ENCODE results near the gene RTKN. TPM values are rescaled to one million over a fixed set of nuclear protein-coding genes. Genes with fewer than 3 reads are reported as not detected.
A peak's percentile ranks its signal among the peaks of the same experiment; 100 is the strongest.

The RTKN gene
- total and polyA plus RNA-seq, 2 of the 13 experiments (the other 11 are each of a cell fraction or from before 2014, with no cell fraction given): 159 to 166 TPM

GRCh38 chr2:74454654-74455511 is 13.1 kb upstream of the RTKN start, which contains the start of gene INO80B (continued):
- peak; percentile 52; the same call in 1 of the 2 replicates for TF ChIP-seq ZNF564 (CRISPR knock-in tag; IDR thresholded peaks at IDR 0.05)
- peak; percentile 85 for TF ChIP-seq TBX2 (CRISPR knock-in tag; IDR thresholded peaks at IDR 0.05; ENCODE audit: borderline replicate concordance)
- no peak; the same call in 1 of the 2 replicates for TF ChIP-seq WIZ (CRISPR knock-in tag; IDR thresholded peaks at IDR 0.05)
- TF ChIP-seq ZMYM2 (CRISPR knock-in tag; IDR thresholded peaks at IDR 0.05): peak; percentile 80
- peak; percentile 4 to 19; a peak in 1 of 4 replicates for TF ChIP-seq NR2F1 (CRISPR knock-in tag; IDR thresholded peaks at IDR 0.05)
- TF ChIP-seq ZBTB39 (CRISPR knock-in tag; IDR thresholded peaks at IDR 0.05): 0 out of 2 replicates have a peak, but pooled peaks have one; percentile 51
- TF ChIP-seq ZNF710 (CRISPR knock-in tag; IDR thresholded peaks at IDR 0.05; ENCODE audit: borderline replicate concordance): peak; percentile 84; the same call in 1 of the 2 replicates
- no peak for TF ChIP-seq MATR3 (CRISPR knock-in tag; IDR thresholded peaks at IDR 0.05)
- TF ChIP-seq ZNF713 (CRISPR knock-in tag; IDR thresholded peaks at IDR 0.05): 0 out of 2 replicates have a peak, but pooled peaks have one; percentile 75
- TF ChIP-seq SALL1 (CRISPR knock-in tag; IDR thresholded peaks at IDR 0.05): peak; percentile 99
- TF ChIP-seq ARID4A (CRISPR knock-in tag; IDR thresholded peaks at IDR 0.05; ENCODE audit: borderline replicate concordance): peak; percentile 99
- TF ChIP-seq TSC22D2 (CRISPR knock-in tag; IDR thresholded peaks at IDR 0.05; ENCODE audit: borderline replicate concordance): peak; percentile 95
- no peak for TF ChIP-seq RNF219 (CRISPR knock-in tag; IDR thresholded peaks at IDR 0.05)
- TF ChIP-seq ZNF558 (CRISPR knock-in tag; IDR thresholded peaks at IDR 0.05; ENCODE audit: borderline replicate concordance): no peak
- TF ChIP-seq SMAD3 (CRISPR knock-in tag; IDR thresholded peaks at IDR 0.05): peak; percentile 99
- peak; percentile 94; the same call in 1 of the 2 replicates for TF ChIP-seq SSRP1 (CRISPR knock-in tag; IDR thresholded peaks at IDR 0.05)
- TF ChIP-seq TCF7 (IDR thresholded peaks at IDR 0.05; ENCODE audit: low read depth): no peak; the same call in 1 of the 2 replicates
